ENCODE results near the gene REV3L. TPM values are rescaled to one million over a fixed set of nuclear protein-coding genes. Genes with fewer than 3 reads are reported as not detected.

REV3L gene
- total and polyA plus RNA-seq, 4 donors, result 3.8 to 17.7 (median 11.2) TPM

DNA sequence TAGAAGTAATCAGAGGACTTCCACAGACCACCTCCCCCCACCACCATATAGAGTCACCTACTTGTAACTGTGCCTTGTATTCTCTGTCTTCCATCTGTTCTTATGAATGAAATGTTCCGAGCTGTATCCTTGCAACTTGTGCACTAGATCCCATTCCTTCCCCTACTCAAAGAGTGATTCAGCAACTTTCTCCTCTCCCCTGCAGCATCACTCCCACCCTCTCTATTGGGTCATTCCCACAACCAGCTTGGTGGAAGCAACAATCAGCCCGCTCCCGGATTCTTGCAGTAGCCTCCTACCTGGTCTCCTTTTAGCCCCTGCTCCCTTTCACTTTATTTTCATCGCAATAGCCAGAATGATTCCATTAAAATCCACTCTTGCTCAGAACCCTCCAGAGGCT, 34.9 kb upstream of the REV3L start:
- H3K27me3 ChIP-seq (ENCODE audit: control insufficient read depth in 4 of 4, insufficient read depth in 4 of 4, low read length in 3 of 4), result no peaks in the 10 kb centered on the region
- WGBS, result 99% methylated on average over 4 of the region's 4 CpGs
- no peak for DNase-seq (ENCODE audit: low spot score)
- no peak overlapping the region for H3K9ac ChIP-seq (ENCODE audit: low read depth in 1 of 2, low read length in 2 of 2)
- no peak overlapping the region for H3K4me3 ChIP-seq (ENCODE audit: low read depth in 1 of 3, low read length in 3 of 3)
- H3K27ac ChIP-seq (ENCODE audit: low read depth in 1 of 2, low read length in 2 of 2), result no peak overlapping the region
- no peaks in the 10 kb centered on the region for H3K36me3 ChIP-seq (ENCODE audit: control insufficient read depth in 4 of 4, insufficient read depth in 3 of 4, low read depth in 1 of 4, low read length in 3 of 4)
- TF ChIP-seq HNF4A (conservative IDR thresholded peaks at IDR 0.05) (no peak), TAF1 (conservative IDR thresholded peaks at IDR 0.05) (no peak), EGR1 (IDR thresholded peaks at IDR 0.05; ENCODE audit: low read depth in 2 of 2) (no peak), RXRA (IDR thresholded peaks at IDR 0.05) (no peak), REST (IDR thresholded peaks at IDR 0.05) (no peak), JUND (IDR thresholded peaks at IDR 0.05) (no peak), YY1 (IDR thresholded peaks at IDR 0.05) (no peak)
- peaks cover 0 to 17% (median 3%) of the 10 kb centered on the region in 4 donors for H3K4me1 ChIP-seq (ENCODE audit: control insufficient read depth in 4 of 4, insufficient read depth in 4 of 4, low read length in 3 of 4)
- H3K9me3 ChIP-seq (ENCODE audit: control insufficient read depth in 4 of 4, low read length in 3 of 4), result no peaks in the 10 kb centered on the region

DNA sequence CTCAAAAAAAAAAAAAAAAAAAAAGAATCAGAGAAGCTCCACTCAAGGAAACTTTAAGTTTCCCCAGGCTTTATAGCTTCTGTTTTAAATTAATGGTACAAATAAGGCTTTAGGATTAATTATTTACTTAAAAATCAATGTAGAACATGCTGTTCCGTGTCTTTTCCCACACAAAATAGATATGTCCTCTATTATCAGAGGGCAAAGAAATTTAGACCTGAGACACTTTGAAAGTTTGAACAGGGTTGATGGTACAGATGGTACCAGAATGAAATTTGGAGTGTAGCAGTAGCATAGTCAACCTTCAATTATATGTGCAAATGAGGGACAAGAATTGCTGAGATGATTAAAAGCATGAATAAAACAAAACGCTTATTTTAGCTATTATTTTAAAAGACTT, 32.2 kb upstream of the REV3L start:
- Histone ChIP-seq H3K9me3 (ENCODE audit: control insufficient read depth in 4 of 4, low read length in 3 of 4) (no peaks in the 10 kb centered on the region), H3K36me3 (ENCODE audit: control insufficient read depth in 4 of 4, insufficient read depth in 3 of 4, low read depth in 1 of 4, low read length in 3 of 4) (no peaks in the 10 kb centered on the region), H3K27me3 (ENCODE audit: control insufficient read depth in 4 of 4, insufficient read depth in 4 of 4, low read length in 3 of 4) (no peaks in the 10 kb centered on the region), H3K27ac (ENCODE audit: low read depth in 1 of 2, low read length in 2 of 2) (no peak overlapping the region), H3K4me1 (ENCODE audit: control insufficient read depth in 4 of 4, insufficient read depth in 4 of 4, low read length in 3 of 4) (peaks cover 0 to 17% (median 3%) of the 10 kb centered on the region in 4 donors), H3K9ac (ENCODE audit: low read depth in 1 of 2, low read length in 2 of 2) (no peak overlapping the region), H3K4me3 (ENCODE audit: low read depth in 1 of 3, low read length in 3 of 3) (no peak overlapping the region)
- WGBS, result 61% methylated on average over 2 of the region's 2 CpGs
- TF ChIP-seq FOXA1 (IDR thresholded peaks at IDR 0.05), result no peak
- no peak for TF ChIP-seq FOXA2 (IDR thresholded peaks at IDR 0.05)
- peak in 1 of 2 donors; percentile 29 for TF ChIP-seq JUND (IDR thresholded peaks at IDR 0.05)
- peak; percentile 27 for TF ChIP-seq ATF3 (IDR thresholded peaks at IDR 0.05)
- no peak for TF ChIP-seq EGR1 (IDR thresholded peaks at IDR 0.05; ENCODE audit: low read depth in 2 of 2)
- TF ChIP-seq NR2F2 (IDR thresholded peaks at IDR 0.05), result no peak
- TF ChIP-seq SP1 (IDR thresholded peaks at IDR 0.05), result peak; percentile 65
- peak; percentile 13 for TF ChIP-seq HNF4G (IDR thresholded peaks at IDR 0.05)
- TF ChIP-seq RAD21 (IDR thresholded peaks at IDR 0.05), result peak in 1 of 2 donors; percentile 25
- TF ChIP-seq, protein P1, sequence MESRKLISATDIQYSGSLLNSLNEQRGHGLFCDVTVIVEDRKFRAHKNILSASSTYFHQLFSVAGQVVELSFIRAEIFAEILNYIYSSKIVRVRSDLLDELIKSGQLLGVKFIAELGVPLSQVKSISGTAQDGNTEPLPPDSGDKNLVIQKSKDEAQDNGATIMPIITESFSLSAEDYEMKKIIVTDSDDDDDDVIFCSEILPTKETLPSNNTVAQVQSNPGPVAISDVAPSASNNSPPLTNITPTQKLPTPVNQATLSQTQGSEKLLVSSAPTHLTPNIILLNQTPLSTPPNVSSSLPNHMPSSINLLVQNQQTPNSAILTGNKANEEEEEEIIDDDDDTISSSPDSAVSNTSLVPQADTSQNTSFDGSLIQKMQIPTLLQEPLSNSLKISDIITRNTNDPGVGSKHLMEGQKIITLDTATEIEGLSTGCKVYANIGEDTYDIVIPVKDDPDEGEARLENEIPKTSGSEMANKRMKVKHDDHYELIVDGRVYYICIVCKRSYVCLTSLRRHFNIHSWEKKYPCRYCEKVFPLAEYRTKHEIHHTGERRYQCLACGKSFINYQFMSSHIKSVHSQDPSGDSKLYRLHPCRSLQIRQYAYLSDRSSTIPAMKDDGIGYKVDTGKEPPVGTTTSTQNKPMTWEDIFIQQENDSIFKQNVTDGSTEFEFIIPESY (IDR thresholded peaks at IDR 0.05), result peak; percentile 40
- peak; percentile 67 for TF ChIP-seq YY1 (IDR thresholded peaks at IDR 0.05)
- TF ChIP-seq, protein P2, sequence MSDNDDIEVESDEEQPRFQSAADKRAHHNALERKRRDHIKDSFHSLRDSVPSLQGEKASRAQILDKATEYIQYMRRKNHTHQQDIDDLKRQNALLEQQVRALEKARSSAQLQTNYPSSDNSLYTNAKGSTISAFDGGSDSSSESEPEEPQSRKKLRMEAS (IDR thresholded peaks at IDR 0.05), result peak; percentile 40
- TF ChIP-seq TAF1 (conservative IDR thresholded peaks at IDR 0.05), result no peak
- TF ChIP-seq CTCF (IDR thresholded peaks at IDR 0.05; ENCODE audit: low read depth, low read length, missing input control), result no peak
- TF ChIP-seq REST (IDR thresholded peaks at IDR 0.05), result no peak
- TF ChIP-seq HNF4A (conservative IDR thresholded peaks at IDR 0.05), result peak; percentile 76 to 80
- no peak for TF ChIP-seq GABPA (IDR thresholded peaks at IDR 0.05 in 1 of 2, conservative IDR thresholded peaks at IDR 0.05 in 1 of 2)
- TF ChIP-seq RXRA (IDR thresholded peaks at IDR 0.05), result peak; percentile 60 to 64
- DNase-seq (ENCODE audit: low spot score), result no peak
